ENCODE data around the gene NRF1. TPM values are rescaled to one million over a fixed set of nuclear protein-coding genes. Genes with fewer than 3 reads are reported as not detected.

The NRF1 gene
- total RNA-seq, 2 donors from 2014 or later = 19.2 to 37.6 TPM

GRCh38 chr7:129569811-129570215 lies 41.7 kb upstream of the NRF1 start:
- H3K27ac ChIP-seq = no peak overlapping the region
- no peaks in the 10 kb centered on the region for H3K4me1 ChIP-seq (ENCODE audit: control insufficient read depth in 1 of 2, low read depth in 2 of 2)
- no peaks in the 10 kb centered on the region for H3K9me3 ChIP-seq
- no peak overlapping the region for H3K4me3 ChIP-seq
- no peaks in the 10 kb centered on the region for H3K27me3 ChIP-seq (replicated peaks; ENCODE audit: insufficient read depth)
- no peak for DNase-seq (ENCODE audit: low spot score)
- ATAC-seq (ENCODE audit: insufficient number of reproducible peaks, low FRiP score, low read depth) = no peak
- TF ChIP-seq CTCF (IDR thresholded peaks at IDR 0.05) = no peak
- H3K36me3 ChIP-seq = no peaks in the 10 kb centered on the region

- no peaks in the 10 kb centered on the region for H3K36me3 ChIP-seq
- no peak overlapping the region for H3K4me3 ChIP-seq
- no peak for TF ChIP-seq CTCF (IDR thresholded peaks at IDR 0.05)
- no peaks in the 10 kb centered on the region for H3K9me3 ChIP-seq
- no peak for DNase-seq (ENCODE audit: low spot score)
- no peak for ATAC-seq (ENCODE audit: insufficient number of reproducible peaks, low FRiP score, low read depth)
- no peaks in the 10 kb centered on the region for H3K27me3 ChIP-seq (replicated peaks; ENCODE audit: insufficient read depth)
- no peak overlapping the region for H3K27ac ChIP-seq
- H3K4me1 ChIP-seq (ENCODE audit: control insufficient read depth in 1 of 2, low read depth in 2 of 2) = no peaks in the 10 kb centered on the region
Measured at GRCh38 chr7:129571201-129571600, 40.3 kb upstream of the NRF1 start.

GRCh38 chr7:129572205-129572604 lies 39.3 kb upstream of the NRF1 start:
- TF ChIP-seq CTCF (IDR thresholded peaks at IDR 0.05) = no peak
- H3K9me3 ChIP-seq = no peaks in the 10 kb centered on the region
- ATAC-seq (ENCODE audit: insufficient number of reproducible peaks, low FRiP score, low read depth) = no peak
- no peaks in the 10 kb centered on the region for H3K27me3 ChIP-seq (replicated peaks; ENCODE audit: insufficient read depth)
- no peak for DNase-seq (ENCODE audit: low spot score)
- no peak overlapping the region for H3K27ac ChIP-seq
- no peaks in the 10 kb centered on the region for H3K36me3 ChIP-seq
- no peak overlapping the region for H3K4me3 ChIP-seq
- H3K4me1 ChIP-seq (ENCODE audit: control insufficient read depth in 1 of 2, low read depth in 2 of 2) = no peaks in the 10 kb centered on the region

GRCh38 chr7:129574487-129574886 lies 37.0 kb upstream of the NRF1 start:
- ATAC-seq (ENCODE audit: insufficient number of reproducible peaks, low FRiP score, low read depth) (no peak), DNase-seq (ENCODE audit: low spot score) (no peak)
- Histone ChIP-seq H3K4me1 (ENCODE audit: control insufficient read depth in 1 of 2, low read depth in 2 of 2) (no peaks in the 10 kb centered on the region), H3K4me3 (no peak overlapping the region), H3K36me3 (no peaks in the 10 kb centered on the region), H3K27ac (no peak overlapping the region), H3K27me3 (replicated peaks; ENCODE audit: insufficient read depth) (no peaks in the 10 kb centered on the region), H3K9me3 (peaks cover 3% of the 10 kb centered on the region)
- TF ChIP-seq CTCF (IDR thresholded peaks at IDR 0.05) = no peak

- Histone ChIP-seq H3K36me3 (no peaks in the 10 kb centered on the region), H3K27ac (no peak overlapping the region), H3K4me1 (ENCODE audit: control insufficient read depth in 1 of 2, low read depth in 2 of 2) (no peaks in the 10 kb centered on the region), H3K4me3 (no peak overlapping the region), H3K9me3 (peaks cover 3% of the 10 kb centered on the region), H3K27me3 (replicated peaks; ENCODE audit: insufficient read depth) (no peaks in the 10 kb centered on the region)
- DNase-seq (ENCODE audit: low spot score) (no peak), ATAC-seq (ENCODE audit: insufficient number of reproducible peaks, low FRiP score, low read depth) (no peak)
- TF ChIP-seq CTCF (IDR thresholded peaks at IDR 0.05) = no peak
Measured at GRCh38 chr7:129575699-129576098, 35.8 kb upstream of the NRF1 start.

All from thoracic aorta (tissue), 2 donors.